ENCODE data around the gene VWA5B1. TPM values are rescaled to one million over a fixed set of nuclear protein-coding genes. Genes with fewer than 3 reads are reported as not detected.

Gene VWA5B1
- total and polyA plus RNA-seq, 4 donors = 2.2 to 10.4 (median 5.3) TPM

DNA sequence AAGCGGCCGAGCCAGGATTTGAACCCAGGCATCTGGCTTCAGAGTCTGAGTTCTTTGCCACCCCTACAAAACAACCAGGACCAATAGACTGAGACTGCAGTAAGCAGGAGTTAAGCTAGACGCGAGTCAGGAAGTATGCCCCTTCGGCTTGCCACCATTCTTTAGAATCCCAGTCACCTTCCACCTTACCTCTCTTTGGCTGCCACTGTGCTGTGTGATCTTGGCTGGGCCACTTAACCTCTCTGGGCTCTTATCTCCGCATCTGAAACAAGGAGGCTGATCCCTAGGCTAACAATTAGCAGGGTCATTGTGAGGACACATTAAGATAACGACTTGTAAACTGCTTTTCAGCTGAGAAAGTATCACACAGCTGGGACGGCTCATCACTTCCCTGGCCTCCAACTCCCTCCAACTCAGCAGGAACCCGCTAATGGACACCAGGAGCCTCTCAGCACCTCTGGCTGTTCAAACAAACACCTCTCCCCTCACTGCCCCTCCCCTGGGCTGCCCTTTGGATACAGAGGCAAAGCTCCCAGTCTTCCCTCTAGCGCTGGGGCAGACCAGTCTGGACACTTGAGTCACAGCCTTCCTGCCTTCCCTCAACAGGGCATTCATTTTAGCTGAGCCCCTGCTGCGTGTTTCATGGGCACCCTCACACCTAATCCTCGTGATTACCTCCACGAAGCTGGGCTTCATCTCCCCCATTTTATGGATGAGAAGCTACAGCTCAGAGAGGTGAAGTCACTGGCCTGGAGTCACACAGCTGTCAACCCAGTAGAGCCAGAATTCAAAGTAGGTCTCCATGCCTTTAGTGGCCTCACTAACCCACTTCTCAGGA is 112.1 kb downstream of the VWA5B1 start:
- H3K9me3 ChIP-seq (ENCODE audit: control insufficient read depth, insufficient read depth, low read length) = no peaks in the 10 kb centered on the region
- DNase-seq (ENCODE audit: low read depth in 4 of 6, low spot score in 6 of 6) = no peak
- no peaks in the 10 kb centered on the region for H3K36me3 ChIP-seq (ENCODE audit: control insufficient read depth, insufficient read depth, low read length)
- peaks cover 59% of the 10 kb centered on the region for H3K4me1 ChIP-seq (ENCODE audit: control insufficient read depth, insufficient read depth, low read length)
- no peak overlapping the region for H3K27ac ChIP-seq (ENCODE audit: low read depth, low read length)
- H3K27me3 ChIP-seq (ENCODE audit: control insufficient read depth, insufficient read depth, low read length) = no peaks in the 10 kb centered on the region
- H3K4me3 ChIP-seq (ENCODE audit: low read depth, low read length) = no peak overlapping the region
- WGBS (ENCODE audit: insufficient coverage) = 59% methylated on average over 13 of the region's 13 CpGs

DNA sequence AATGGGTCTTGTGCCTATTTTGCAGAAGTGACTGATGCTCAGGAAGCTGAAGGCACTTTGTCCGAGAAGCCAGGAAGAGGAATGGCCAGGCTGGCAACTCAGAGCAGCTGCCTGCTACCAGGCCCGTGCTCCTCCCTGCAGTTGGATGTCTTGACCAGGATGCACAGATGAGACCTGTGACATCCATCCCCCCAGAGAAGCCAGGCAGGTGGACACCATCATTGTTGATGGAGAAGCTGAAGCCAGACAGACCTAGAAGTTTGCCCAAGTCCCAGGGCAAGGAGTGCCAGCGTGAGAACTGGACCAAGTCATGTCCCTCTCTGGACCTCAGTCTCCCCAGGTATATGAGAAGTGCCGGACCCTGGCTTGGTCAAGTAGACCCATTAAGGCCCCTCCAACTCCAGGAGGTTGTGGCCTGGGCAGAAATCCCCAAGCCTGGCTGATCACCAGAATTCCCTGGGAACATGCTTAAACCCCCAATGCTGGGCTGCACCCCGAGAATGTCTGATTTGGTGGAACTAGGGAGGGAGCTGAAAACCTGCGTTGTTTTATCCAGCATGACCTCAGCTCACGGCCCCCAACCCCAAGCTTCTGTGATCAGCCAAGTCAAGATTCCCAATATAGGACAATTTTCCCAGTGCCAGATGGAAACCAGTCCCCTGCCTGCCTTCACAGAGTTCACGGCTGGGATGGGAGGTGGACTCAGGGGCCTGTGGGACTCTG is 112.9 kb downstream of the VWA5B1 start:
- Histone ChIP-seq H3K9me3 (ENCODE audit: control insufficient read depth, insufficient read depth, low read length) (no peaks in the 10 kb centered on the region), H3K36me3 (ENCODE audit: control insufficient read depth, insufficient read depth, low read length) (no peaks in the 10 kb centered on the region), H3K27ac (ENCODE audit: low read depth, low read length) (no peak overlapping the region), H3K27me3 (ENCODE audit: control insufficient read depth, insufficient read depth, low read length) (no peaks in the 10 kb centered on the region), H3K4me1 (ENCODE audit: control insufficient read depth, insufficient read depth, low read length) (peaks cover 59% of the 10 kb centered on the region), H3K4me3 (ENCODE audit: low read depth, low read length) (no peak overlapping the region)
- no peak for DNase-seq (ENCODE audit: low read depth in 4 of 6, low spot score in 6 of 6)
- WGBS (ENCODE audit: insufficient coverage) = 85% methylated on average over 5 of the region's 8 CpGs

DNA sequence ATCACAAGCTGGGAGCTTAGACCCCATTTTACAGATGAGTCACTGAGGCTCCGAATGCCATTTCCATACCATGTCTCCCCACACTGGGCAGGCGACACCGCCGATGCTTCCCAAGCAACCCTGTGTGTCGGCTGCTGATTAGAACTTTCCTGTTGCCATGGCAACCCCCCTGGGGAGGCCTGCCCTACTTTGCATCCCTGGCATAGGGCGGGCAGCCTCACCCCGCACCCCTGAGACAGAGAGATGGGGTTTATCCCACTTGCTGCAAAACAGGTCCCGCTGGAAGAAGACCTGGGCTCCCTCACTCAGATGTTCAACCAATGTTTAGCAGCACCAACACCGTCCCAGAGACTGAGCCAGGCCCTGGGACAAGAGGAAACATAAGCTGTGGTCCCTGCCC is 113.8 kb downstream of the VWA5B1 start:
- Histone ChIP-seq H3K27ac (ENCODE audit: low read depth, low read length) (no peak overlapping the region), H3K4me1 (ENCODE audit: control insufficient read depth, insufficient read depth, low read length) (peaks cover 62% of the 10 kb centered on the region), H3K36me3 (ENCODE audit: control insufficient read depth, insufficient read depth, low read length) (no peaks in the 10 kb centered on the region), H3K27me3 (ENCODE audit: control insufficient read depth, insufficient read depth, low read length) (no peaks in the 10 kb centered on the region), H3K9me3 (ENCODE audit: control insufficient read depth, insufficient read depth, low read length) (no peaks in the 10 kb centered on the region), H3K4me3 (ENCODE audit: low read depth, low read length) (no peak overlapping the region)
- peak in 3 of 6 donors; percentile 39 to 87 (median 57) for DNase-seq (ENCODE audit: low read depth in 4 of 6, low spot score in 6 of 6)
- 28% methylated on average over 8 of the region's 9 CpGs for WGBS (ENCODE audit: insufficient coverage)

Other genes starting within 250 kb of the VWA5B1 start
- 1 to 10 TPM; 1.9 to 2.1 TPM for gene PLA2G5, start 220.7 kb upstream of the VWA5B1 start, total RNA-seq
- gene PLA2G5, start 220.7 kb upstream of the VWA5B1 start, polyA plus RNA-seq (ENCODE audit: insufficient read length in 2 of 2) = 1 to 10 TPM; 3.0 to 3.2 TPM
- gene PLA2G2D, start 171.3 kb upstream of the VWA5B1 start, total RNA-seq = not detected
- under 1 TPM; 0.10 to 0.18 TPM for gene PLA2G2D, start 171.3 kb upstream of the VWA5B1 start, polyA plus RNA-seq (ENCODE audit: insufficient read length in 2 of 2)
- not detected for gene PLA2G2F, start 151.6 kb upstream of the VWA5B1 start, total RNA-seq
- not detected for gene PLA2G2F, start 151.6 kb upstream of the VWA5B1 start, polyA plus RNA-seq (ENCODE audit: insufficient read length in 2 of 2)
- 1 to 10 TPM; 4.2 to 9.8 TPM for gene UBXN10, start 104.8 kb upstream of the VWA5B1 start, total RNA-seq
- gene UBXN10, start 104.8 kb upstream of the VWA5B1 start, polyA plus RNA-seq (ENCODE audit: insufficient read length in 2 of 2) = 1 to 10 TPM; 3.9 to 6.2 TPM
- gene PLA2G2C, start 104.4 kb upstream of the VWA5B1 start, total RNA-seq = not detected
- gene PLA2G2C, start 104.4 kb upstream of the VWA5B1 start, polyA plus RNA-seq (ENCODE audit: insufficient read length in 2 of 2) = under 1 TPM; 0.08 to 0.40 TPM
- 10 to 100 TPM; 36.4 to 93.3 TPM for gene CAMK2N1, start 195.3 kb downstream of the VWA5B1 start, total RNA-seq
- 100 to 1,000 TPM; 300 to 385 TPM for gene CAMK2N1, start 195.3 kb downstream of the VWA5B1 start, polyA plus RNA-seq (ENCODE audit: insufficient read length in 2 of 2)
- gene MUL1, start 217.3 kb downstream of the VWA5B1 start, total RNA-seq = 10 to 100 TPM; 23.6 to 31.7 TPM
- gene MUL1, start 217.3 kb downstream of the VWA5B1 start, polyA plus RNA-seq (ENCODE audit: insufficient read length in 2 of 2) = 10 to 100 TPM; 30.9 to 34.4 TPM